ENCODE data around the gene GUCA1C.

DNA sequence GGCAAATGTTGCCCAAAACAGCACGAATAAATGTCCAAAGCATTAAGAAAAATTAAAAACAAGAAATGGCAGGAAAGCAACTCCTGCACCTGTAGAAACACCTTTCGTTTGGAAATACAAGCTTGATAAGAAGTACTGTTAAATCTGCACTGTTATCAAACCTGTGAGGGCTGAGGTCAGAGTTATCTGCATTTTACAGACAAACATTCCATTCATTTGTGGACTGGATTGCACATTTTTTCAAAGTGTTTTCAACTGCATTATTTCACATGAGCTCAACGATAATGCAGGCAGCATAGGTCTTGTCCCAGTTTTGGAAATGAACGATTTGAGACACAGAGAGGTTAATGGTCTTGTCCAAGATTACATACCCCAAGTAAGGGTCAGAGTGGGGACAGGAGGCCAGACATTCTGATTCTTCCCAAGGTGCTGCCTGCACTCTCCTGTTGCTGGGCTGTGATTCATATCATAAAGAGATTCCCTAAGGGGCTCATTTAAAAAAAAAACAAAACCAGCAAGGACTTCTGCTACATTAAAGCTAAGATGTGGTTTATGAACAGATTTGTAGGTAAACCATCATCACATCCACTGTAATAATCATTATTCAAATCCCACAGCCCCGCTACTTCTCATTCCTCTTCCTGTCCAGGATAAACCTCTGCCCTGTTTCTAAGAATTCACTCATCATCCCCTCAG is 13.0 kb downstream of the GUCA1C start:
- TF ChIP-seq, protein P1, sequence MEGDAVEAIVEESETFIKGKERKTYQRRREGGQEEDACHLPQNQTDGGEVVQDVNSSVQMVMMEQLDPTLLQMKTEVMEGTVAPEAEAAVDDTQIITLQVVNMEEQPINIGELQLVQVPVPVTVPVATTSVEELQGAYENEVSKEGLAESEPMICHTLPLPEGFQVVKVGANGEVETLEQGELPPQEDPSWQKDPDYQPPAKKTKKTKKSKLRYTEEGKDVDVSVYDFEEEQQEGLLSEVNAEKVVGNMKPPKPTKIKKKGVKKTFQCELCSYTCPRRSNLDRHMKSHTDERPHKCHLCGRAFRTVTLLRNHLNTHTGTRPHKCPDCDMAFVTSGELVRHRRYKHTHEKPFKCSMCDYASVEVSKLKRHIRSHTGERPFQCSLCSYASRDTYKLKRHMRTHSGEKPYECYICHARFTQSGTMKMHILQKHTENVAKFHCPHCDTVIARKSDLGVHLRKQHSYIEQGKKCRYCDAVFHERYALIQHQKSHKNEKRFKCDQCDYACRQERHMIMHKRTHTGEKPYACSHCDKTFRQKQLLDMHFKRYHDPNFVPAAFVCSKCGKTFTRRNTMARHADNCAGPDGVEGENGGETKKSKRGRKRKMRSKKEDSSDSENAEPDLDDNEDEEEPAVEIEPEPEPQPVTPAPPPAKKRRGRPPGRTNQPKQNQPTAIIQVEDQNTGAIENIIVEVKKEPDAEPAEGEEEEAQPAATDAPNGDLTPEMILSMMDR (IDR thresholded peaks at IDR 0.05) = no peak
- TF ChIP-seq CREM (CRISPR knock-in tag; IDR thresholded peaks at IDR 0.05) = no peak
- TF ChIP-seq CBFB (CRISPR knock-in tag; IDR thresholded peaks at IDR 0.05; ENCODE audit: low read depth) = no peak
- no peak for TF ChIP-seq JUN (CRISPR knock-in tag; IDR thresholded peaks at IDR 0.05)
- TF ChIP-seq ETV6 (CRISPR knock-in tag; IDR thresholded peaks at IDR 0.05) = no peak
- TF ChIP-seq, protein P2, sequence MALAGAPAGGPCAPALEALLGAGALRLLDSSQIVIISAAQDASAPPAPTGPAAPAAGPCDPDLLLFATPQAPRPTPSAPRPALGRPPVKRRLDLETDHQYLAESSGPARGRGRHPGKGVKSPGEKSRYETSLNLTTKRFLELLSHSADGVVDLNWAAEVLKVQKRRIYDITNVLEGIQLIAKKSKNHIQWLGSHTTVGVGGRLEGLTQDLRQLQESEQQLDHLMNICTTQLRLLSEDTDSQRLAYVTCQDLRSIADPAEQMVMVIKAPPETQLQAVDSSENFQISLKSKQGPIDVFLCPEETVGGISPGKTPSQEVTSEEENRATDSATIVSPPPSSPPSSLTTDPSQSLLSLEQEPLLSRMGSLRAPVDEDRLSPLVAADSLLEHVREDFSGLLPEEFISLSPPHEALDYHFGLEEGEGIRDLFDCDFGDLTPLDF (CRISPR knock-in tag; IDR thresholded peaks at IDR 0.05) = no peak
- TF ChIP-seq, protein P3, sequence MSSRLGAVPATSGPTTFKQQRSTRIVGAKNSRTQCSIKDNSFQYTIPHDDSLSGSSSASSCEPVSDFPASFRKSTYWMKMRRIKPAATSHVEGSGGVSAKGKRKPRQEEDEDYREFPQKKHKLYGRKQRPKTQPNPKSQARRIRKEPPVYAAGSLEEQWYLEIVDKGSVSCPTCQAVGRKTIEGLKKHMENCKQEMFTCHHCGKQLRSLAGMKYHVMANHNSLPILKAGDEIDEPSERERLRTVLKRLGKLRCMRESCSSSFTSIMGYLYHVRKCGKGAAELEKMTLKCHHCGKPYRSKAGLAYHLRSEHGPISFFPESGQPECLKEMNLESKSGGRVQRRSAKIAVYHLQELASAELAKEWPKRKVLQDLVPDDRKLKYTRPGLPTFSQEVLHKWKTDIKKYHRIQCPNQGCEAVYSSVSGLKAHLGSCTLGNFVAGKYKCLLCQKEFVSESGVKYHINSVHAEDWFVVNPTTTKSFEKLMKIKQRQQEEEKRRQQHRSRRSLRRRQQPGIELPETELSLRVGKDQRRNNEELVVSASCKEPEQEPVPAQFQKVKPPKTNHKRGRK (CRISPR knock-in tag; IDR thresholded peaks at IDR 0.05; ENCODE audit: borderline replicate concordance) = no peak
- TF ChIP-seq SP1 (CRISPR knock-in tag; conservative IDR thresholded peaks at IDR 0.05) = no peak
- TF ChIP-seq ZNF317 (CRISPR knock-in tag; IDR thresholded peaks at IDR 0.05; ENCODE audit: borderline replicate concordance, low read depth) = no peak
- TF ChIP-seq, protein P4, sequence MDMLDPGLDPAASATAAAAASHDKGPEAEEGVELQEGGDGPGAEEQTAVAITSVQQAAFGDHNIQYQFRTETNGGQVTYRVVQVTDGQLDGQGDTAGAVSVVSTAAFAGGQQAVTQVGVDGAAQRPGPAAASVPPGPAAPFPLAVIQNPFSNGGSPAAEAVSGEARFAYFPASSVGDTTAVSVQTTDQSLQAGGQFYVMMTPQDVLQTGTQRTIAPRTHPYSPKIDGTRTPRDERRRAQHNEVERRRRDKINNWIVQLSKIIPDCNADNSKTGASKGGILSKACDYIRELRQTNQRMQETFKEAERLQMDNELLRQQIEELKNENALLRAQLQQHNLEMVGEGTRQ (CRISPR knock-in tag; IDR thresholded peaks at IDR 0.05) = no peak
- TF ChIP-seq ZBTB21 (CRISPR knock-in tag; IDR thresholded peaks at IDR 0.05; ENCODE audit: borderline replicate concordance) = no peak

Measured in WTC11 (cell line).